Neural cell (in vitro differentiated cells): ENCODE data around the gene MACF1. TPM values are rescaled to one million over a fixed set of nuclear protein-coding genes. Genes with fewer than 3 reads are reported as not detected.

Experiments used
- H2AFZ ChIP-seq: fragments of 200-600, 300-800 bp; sonication (generic), shearing (Covaris generic); 2 replicates; pipeline ENCODE4 v1.6.0; 2014; ENCODE audit warnings: low read depth, mild to moderate bottlenecking, antibody characterized with exemption, low read length, moderate library complexity
- H3F3A ChIP-seq: fragments of 200-600 bp; shearing (Covaris generic); 2 replicates; pipeline ENCODE4 v1.6.1; 2016; ENCODE audit warnings: mild to moderate bottlenecking, moderate library complexity, mixed read lengths, antibody characterized with exemption, low read length; ENCODE audit not compliant: insufficient read depth, poor library complexity, severe bottlenecking
- H3K27ac ChIP-seq: fragments of 200-600, 300-800 bp; sonication (generic), shearing (Covaris generic); 2 replicates; pipeline ENCODE4 v1.5.1; 2014; ENCODE audit warnings: mild to moderate bottlenecking, low read length, moderate library complexity
- H3K27me3 ChIP-seq: fragments of 300-800, 200-600 bp; sonication (generic), shearing (Covaris generic); 2 replicates; pipeline ENCODE4 v1.6.0; 2014; ENCODE audit warnings: mild to moderate bottlenecking, low read depth, low read length, moderate library complexity; ENCODE audit not compliant: insufficient read depth
- H3K36me3 ChIP-seq: fragments of 300-800, 200-600 bp; sonication (generic), shearing (Covaris generic); 2 replicates; pipeline ENCODE4 v1.5.1; 2014; ENCODE audit warnings: mild to moderate bottlenecking, antibody characterized with exemption, low read length, moderate library complexity; ENCODE audit not compliant: insufficient read depth
- H3K4me2 ChIP-seq: fragments of 300-800, 200-600 bp; sonication (generic), shearing (Covaris generic); 2 replicates; pipeline ENCODE4 v1.6.0; 2014; ENCODE audit warnings: mild to moderate bottlenecking, low read length
- H3K4me3 ChIP-seq: fragments of 300-800, 200-600 bp; sonication (generic), shearing (Covaris generic); 2 replicates; pipeline ENCODE4 v1.5.1; 2014; ENCODE audit warnings: mild to moderate bottlenecking, low read length, moderate library complexity
- H3K79me2 ChIP-seq: fragments of 200-600 bp; shearing (Covaris generic); replicated peaks from 2 replicates; pipeline ENCODE4 v1.6.0; 2014; ENCODE audit warnings: mild to moderate bottlenecking, low read length, moderate library complexity; ENCODE audit not compliant: insufficient read depth
- H3K9ac ChIP-seq: fragments of 300-800, 200-600 bp; sonication (generic), shearing (Covaris generic); 2 replicates; pipeline ENCODE4 v1.6.1; 2016; ENCODE audit warnings: mild to moderate bottlenecking, low read length, mixed read lengths
- H3K9me2 ChIP-seq: fragments of 200-600 bp; shearing (Covaris generic); 2 replicates; pipeline ENCODE4 v1.6.1; 2016; ENCODE audit warnings: mild to moderate bottlenecking, low read length, mixed read lengths; ENCODE audit not compliant: insufficient read depth
- H3K9me3 ChIP-seq: fragments of 200-600, 300-800 bp; sonication (generic), shearing (Covaris generic); 2 replicates; pipeline ENCODE4 v1.6.1; 2016; ENCODE audit warnings: mild to moderate bottlenecking, mixed run types, low read length, moderate library complexity, mixed read lengths
- H4K20me1 ChIP-seq: fragments of 200-600 bp; shearing (Covaris generic); 2 replicates; pipeline ENCODE4 v1.6.1; 2016; ENCODE audit warnings: mild to moderate bottlenecking, mixed run types; ENCODE audit not compliant: insufficient read depth
- EP300 ChIP-seq: fragments of 450-650 bp; conservative IDR thresholded peaks from 2 replicates; pipeline ENCODE4 v1.6.1; 2014; ENCODE audit warnings: antibody characterized with exemption, mild to moderate bottlenecking, moderate library complexity; ENCODE audit not compliant: poor library complexity, severe bottlenecking
- EZH2 ChIP-seq: fragments of 200-600, 300-800 bp; shearing (Covaris generic), sonication (generic); IDR thresholded peaks from 2 replicates; pipeline ENCODE4 v1.6.1; 2014; ENCODE audit warnings: antibody characterized with exemption, low read length, borderline replicate concordance, mild to moderate bottlenecking; ENCODE audit not compliant: insufficient read depth, poor library complexity, severe bottlenecking
- MXI1 ChIP-seq: fragments of 450-650 bp; conservative IDR thresholded peaks from 2 replicates; pipeline ENCODE4 v1.6.1; 2014; ENCODE audit warnings: antibody characterized with exemption, mild to moderate bottlenecking; ENCODE audit not compliant: poor library complexity, severe bottlenecking
- POLR2AphosphoS5 ChIP-seq: IDR thresholded peaks from 2 replicates; pipeline ENCODE4 v1.6.1; 2012
- RAD21 ChIP-seq: fragments of 450-650 bp; conservative IDR thresholded peaks from 2 replicates; pipeline ENCODE4 v1.6.1; 2014; ENCODE audit warnings: antibody characterized with exemption, mild to moderate bottlenecking, moderate library complexity
- REST ChIP-seq: IDR thresholded peaks from 2 replicates; pipeline ENCODE4 v1.6.1; 2012; ENCODE audit warnings: borderline replicate concordance
- SMC3 ChIP-seq: fragments of 450-650 bp; conservative IDR thresholded peaks from 2 replicates; pipeline ENCODE4 v1.6.1; 2014; ENCODE audit warnings: antibody characterized with exemption, mild to moderate bottlenecking, moderate library complexity; ENCODE audit not compliant: poor library complexity
- TAF1 ChIP-seq: IDR thresholded peaks from 2 replicates; pipeline ENCODE4 v1.6.1; 2012; ENCODE audit warnings: low read depth
- polyA plus RNA-seq: library from polyadenylated mRNA; depleted of rRNA; stranded (reverse); fragments of >200 nt; gene quantifications from 2 replicates; pipeline ENCODE4 v1.2.3, GENCODE V29; 2014
- TF ChIP-seq, protein P1 (sequence below): fragments of 450-650 bp; IDR thresholded peaks from 2 replicates; pipeline ENCODE4 v1.5.1; 2014; ENCODE audit warnings: antibody characterized with exemption, mild to moderate bottlenecking, moderate library complexity; ENCODE audit not compliant: poor library complexity, severe bottlenecking

The MACF1 gene
- polyA plus RNA-seq, 1 donor from 2014 or later: 176 TPM

- H2AFZ ChIP-seq: no peak overlapping the region
- TF ChIP-seq, protein P1, sequence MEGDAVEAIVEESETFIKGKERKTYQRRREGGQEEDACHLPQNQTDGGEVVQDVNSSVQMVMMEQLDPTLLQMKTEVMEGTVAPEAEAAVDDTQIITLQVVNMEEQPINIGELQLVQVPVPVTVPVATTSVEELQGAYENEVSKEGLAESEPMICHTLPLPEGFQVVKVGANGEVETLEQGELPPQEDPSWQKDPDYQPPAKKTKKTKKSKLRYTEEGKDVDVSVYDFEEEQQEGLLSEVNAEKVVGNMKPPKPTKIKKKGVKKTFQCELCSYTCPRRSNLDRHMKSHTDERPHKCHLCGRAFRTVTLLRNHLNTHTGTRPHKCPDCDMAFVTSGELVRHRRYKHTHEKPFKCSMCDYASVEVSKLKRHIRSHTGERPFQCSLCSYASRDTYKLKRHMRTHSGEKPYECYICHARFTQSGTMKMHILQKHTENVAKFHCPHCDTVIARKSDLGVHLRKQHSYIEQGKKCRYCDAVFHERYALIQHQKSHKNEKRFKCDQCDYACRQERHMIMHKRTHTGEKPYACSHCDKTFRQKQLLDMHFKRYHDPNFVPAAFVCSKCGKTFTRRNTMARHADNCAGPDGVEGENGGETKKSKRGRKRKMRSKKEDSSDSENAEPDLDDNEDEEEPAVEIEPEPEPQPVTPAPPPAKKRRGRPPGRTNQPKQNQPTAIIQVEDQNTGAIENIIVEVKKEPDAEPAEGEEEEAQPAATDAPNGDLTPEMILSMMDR: no peak
- TF ChIP-seq POLR2AphosphoS5 (no peak), SMC3 (no peak), EZH2 (no peak), TAF1 (no peak)
- peaks cover 14% of the 10 kb centered on the region for H3K36me3 ChIP-seq
- no peaks in the 10 kb centered on the region for H3K79me2 ChIP-seq
- no peak overlapping the region for H3K9ac ChIP-seq
- no peaks in the 10 kb centered on the region for H3K9me3 ChIP-seq
- no peaks in the 10 kb centered on the region for H3K27me3 ChIP-seq
- H3K9me2 ChIP-seq: no peaks in the 10 kb centered on the region
- no peaks in the 10 kb centered on the region for H3F3A ChIP-seq
- no peak overlapping the region for H3K27ac ChIP-seq
- H3K4me3 ChIP-seq: no peak overlapping the region
- H3K4me2 ChIP-seq: no peak overlapping the region
- no peaks in the 10 kb centered on the region for H4K20me1 ChIP-seq
Measured at GRCh38 chr1:39380036-39380435, 175.5 kb downstream of the MACF1 start.

DNA sequence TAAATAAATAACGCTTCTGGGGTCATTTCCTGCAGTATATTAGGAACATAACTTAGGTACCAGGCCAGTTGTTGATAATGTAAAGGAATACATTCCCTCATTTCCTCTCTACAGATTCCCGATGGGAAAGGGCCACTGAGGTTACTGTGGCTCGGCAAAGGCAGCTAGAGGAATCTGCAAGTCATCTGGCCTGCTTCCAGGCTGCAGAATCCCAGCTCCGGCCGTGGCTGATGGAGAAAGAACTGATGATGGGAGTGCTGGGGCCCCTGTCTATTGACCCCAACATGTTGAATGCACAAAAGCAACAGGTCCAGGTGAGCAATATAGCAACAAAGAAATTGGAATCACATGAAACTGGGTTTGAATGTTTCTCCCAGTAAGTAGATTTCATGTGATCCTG, 177.3 kb downstream of the MACF1 start:
- H3K4me2 ChIP-seq: no peak overlapping the region
- H2AFZ ChIP-seq: no peak overlapping the region
- H3F3A ChIP-seq: no peaks in the 10 kb centered on the region
- no peak overlapping the region for H3K4me3 ChIP-seq
- H4K20me1 ChIP-seq: no peaks in the 10 kb centered on the region
- no peak overlapping the region for H3K9ac ChIP-seq
- TF ChIP-seq REST (no peak), POLR2AphosphoS5 (no peak), SMC3 (no peak), TAF1 (no peak), RAD21 (no peak), EZH2 (no peak), MXI1 (no peak), EP300 (no peak)
- TF ChIP-seq, protein P1: no peak
- H3K79me2 ChIP-seq: no peaks in the 10 kb centered on the region
- no peak overlapping the region for H3K27ac ChIP-seq
- H3K27me3 ChIP-seq: no peaks in the 10 kb centered on the region
- no peaks in the 10 kb centered on the region for H3K9me3 ChIP-seq
- H3K36me3 ChIP-seq: peaks cover 19% of the 10 kb centered on the region
- H3K9me2 ChIP-seq: no peaks in the 10 kb centered on the region
